NAMALWA (cell line): ENCODE measurements around the gene FBXO7.

Experiments
- DNase-seq: peaks from one replicate; pipeline ENCODE4 v3.0.0-alpha.2; 2015; ENCODE audit warnings: low spot score

The FBXO7 gene

GRCh38 chr22:32531931-32532819 lies 57.6 kb downstream of the FBXO7 start:
- DNase-seq, result no peak

- DNase-seq, result no peak
Observed at GRCh38 chr22:32532820-32533128, 58.2 kb downstream of the FBXO7 start.

GRCh38 chr22:32533265-32534111 lies 58.9 kb downstream of the FBXO7 start:
- DNase-seq, result no peak

- DNase-seq, result no peak
Observed at GRCh38 chr22:32534252-32535235, 59.9 kb downstream of the FBXO7 start.

GRCh38 chr22:32535531-32536190 lies 61.0 kb downstream of the FBXO7 start:
- DNase-seq, result no peak

- peak; percentile 15 for DNase-seq
Observed at GRCh38 chr22:32536352-32536751, 61.7 kb downstream of the FBXO7 start.

GRCh38 chr22:32538521-32538920 lies 63.9 kb downstream of the FBXO7 start:
- DNase-seq, result no peak

GRCh38 chr22:32539631-32540421 lies 65.2 kb downstream of the FBXO7 start:
- DNase-seq, result no peak

- no peak for DNase-seq
Observed at GRCh38 chr22:32541481-32541880, 66.9 kb downstream of the FBXO7 start.

GRCh38 chr22:32542066-32542676 lies 67.6 kb downstream of the FBXO7 start:
- DNase-seq, result no peak

GRCh38 chr22:32542677-32543357 lies 68.2 kb downstream of the FBXO7 start:
- DNase-seq, result no peak

- DNase-seq, result no peak
Observed at GRCh38 chr22:32544953-32545558, 70.4 kb downstream of the FBXO7 start.

GRCh38 chr22:32545801-32546200 lies 71.2 kb downstream of the FBXO7 start:
- DNase-seq, result no peak

GRCh38 chr22:32546496-32546895 lies 71.9 kb downstream of the FBXO7 start:
- no peak for DNase-seq

- no peak for DNase-seq
Observed at GRCh38 chr22:32546935-32547334, 72.3 kb downstream of the FBXO7 start.

- no peak for DNase-seq
Observed at GRCh38 chr22:32548039-32548438, 73.4 kb downstream of the FBXO7 start.
